GM10248 (cell line): ENCODE measurements around the gene KAZALD1.

Experiments used
- CTCF ChIA-PET: fragments of 300-600 bp; sonication (Branson Sonifier 250); formaldehyde crosslinking; extraction: SDS; loops from one replicate; lab custom pipeline; 2021; ENCODE audit warnings: antibody characterized with exemption; lab: Yijun Ruan, JAX
- POLR2A ChIA-PET: fragments of 350-650 bp; sonication (Branson Sonifier 250); formaldehyde crosslinking; extraction: SDS; loops from one replicate; lab custom pipeline; 2020; ENCODE audit warnings: antibody characterized with exemption; lab: Yijun Ruan, JAX
- DNase-seq: peaks from one replicate; pipeline ENCODE4 v3.0.0; 2012; ENCODE audit errors: extremely low spot score
- TF ChIP-seq, protein P1 (sequence below): IDR thresholded peaks from 2 replicates; pipeline ENCODE4 v1.5.1; 2012; ENCODE audit warnings: mild to moderate bottlenecking, low read depth; ENCODE audit errors: extremely low read depth, missing control alignments, control extremely low read depth

KAZALD1 gene

DNA sequence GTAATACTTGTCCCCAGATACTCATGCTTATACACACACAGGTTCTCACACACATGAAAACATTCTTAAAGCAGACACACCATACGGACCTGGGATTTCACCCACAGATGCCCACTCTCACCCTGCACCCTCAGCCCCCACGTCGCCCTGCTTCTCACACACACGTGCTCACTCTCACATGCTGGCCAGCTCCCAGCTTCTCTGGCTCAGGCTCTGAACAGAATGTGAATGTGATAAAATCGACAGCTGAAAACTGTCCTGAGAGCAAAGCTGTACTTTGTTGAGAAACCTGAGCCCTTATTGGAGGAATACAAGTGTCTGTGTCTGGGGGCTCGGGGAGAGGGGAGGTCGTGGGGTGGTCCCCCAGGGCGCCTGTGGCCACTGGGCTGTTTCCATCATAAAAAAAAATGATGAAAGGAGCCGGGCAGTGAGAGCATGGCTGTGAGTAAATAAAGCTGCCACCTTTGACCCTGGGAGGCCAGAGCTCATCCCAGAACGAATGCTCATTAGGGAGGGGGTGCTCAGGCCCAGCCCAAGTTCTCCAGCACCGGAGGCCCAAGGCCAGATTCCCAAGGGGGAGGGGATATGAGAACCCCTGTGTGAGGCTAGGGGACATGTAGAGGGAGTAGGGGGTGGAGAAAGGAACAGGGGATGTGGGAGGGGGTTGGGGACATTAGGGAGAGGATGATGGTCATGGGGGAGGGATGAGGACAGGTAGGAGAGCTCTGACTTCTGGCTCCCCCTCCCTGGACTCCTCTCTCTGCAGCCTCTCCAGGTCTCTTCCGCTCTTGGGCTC is 51.2 kb downstream of the KAZALD1 start:
- CTCF ChIA-PET, result interaction anchor here (1.5 to 2.1 kb wide), 3 partner anchors 10 to 29 kb away, joined by 4 to 9 read pairs (median 9); no protein-coding TSS in a partner anchor
- TF ChIP-seq, protein P1, sequence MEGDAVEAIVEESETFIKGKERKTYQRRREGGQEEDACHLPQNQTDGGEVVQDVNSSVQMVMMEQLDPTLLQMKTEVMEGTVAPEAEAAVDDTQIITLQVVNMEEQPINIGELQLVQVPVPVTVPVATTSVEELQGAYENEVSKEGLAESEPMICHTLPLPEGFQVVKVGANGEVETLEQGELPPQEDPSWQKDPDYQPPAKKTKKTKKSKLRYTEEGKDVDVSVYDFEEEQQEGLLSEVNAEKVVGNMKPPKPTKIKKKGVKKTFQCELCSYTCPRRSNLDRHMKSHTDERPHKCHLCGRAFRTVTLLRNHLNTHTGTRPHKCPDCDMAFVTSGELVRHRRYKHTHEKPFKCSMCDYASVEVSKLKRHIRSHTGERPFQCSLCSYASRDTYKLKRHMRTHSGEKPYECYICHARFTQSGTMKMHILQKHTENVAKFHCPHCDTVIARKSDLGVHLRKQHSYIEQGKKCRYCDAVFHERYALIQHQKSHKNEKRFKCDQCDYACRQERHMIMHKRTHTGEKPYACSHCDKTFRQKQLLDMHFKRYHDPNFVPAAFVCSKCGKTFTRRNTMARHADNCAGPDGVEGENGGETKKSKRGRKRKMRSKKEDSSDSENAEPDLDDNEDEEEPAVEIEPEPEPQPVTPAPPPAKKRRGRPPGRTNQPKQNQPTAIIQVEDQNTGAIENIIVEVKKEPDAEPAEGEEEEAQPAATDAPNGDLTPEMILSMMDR, result no peak
- POLR2A ChIA-PET, result no interaction called here
- no peak for DNase-seq

DNA sequence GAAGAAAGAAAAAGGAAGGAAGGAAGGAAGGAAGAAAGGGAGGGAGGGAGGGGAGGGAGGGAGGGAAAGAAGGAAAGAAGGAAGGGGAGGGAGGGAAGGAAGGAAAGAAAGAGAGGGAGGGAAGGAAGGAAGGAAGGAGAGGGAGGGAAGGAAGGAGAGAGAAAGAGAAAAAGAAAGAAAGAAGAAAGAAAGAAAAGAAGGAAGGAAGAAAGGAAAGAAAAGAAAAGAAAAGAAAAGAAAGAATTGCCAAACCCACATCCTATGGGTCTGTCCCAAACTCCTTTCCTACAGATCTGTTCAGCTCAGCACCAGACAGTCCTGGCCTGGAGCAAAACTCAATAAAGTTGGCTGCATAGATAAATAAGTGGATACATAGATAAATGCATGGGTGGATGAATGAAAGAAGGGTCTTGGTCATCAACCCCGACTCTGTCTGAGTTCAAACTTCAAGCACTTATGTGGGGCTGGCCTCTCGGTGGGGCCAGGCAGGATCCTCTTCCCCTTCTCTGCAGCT is 52.2 kb downstream of the KAZALD1 start:
- ChIA-PET CTCF (interaction anchor here (1.5 to 2.1 kb wide), 3 partner anchors 11 to 28 kb away, joined by 4 to 9 read pairs (median 9); no protein-coding TSS in a partner anchor), POLR2A (no interaction called here)
- TF ChIP-seq, protein P1, result no peak
- no peak for DNase-seq

DNA sequence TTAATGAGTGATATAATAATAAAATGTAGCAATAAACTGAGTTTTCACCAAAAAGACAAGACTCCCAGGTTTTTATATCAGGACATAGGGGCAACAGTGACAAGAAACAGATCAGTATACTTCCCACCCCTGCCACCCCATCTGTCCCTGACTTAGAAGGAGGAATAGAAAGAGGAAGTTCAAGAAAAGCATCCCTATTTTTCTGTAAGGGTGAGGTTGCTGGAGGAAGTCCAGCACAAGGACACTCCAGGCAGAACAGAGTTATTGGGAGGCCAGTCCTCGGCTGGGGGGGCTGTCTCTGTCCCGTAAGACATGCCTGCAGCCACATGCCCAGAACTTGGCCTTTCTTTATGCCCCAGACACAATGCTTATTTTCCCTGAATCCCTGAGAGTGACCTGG is 52.9 kb downstream of the KAZALD1 start:
- no peak for DNase-seq
- TF ChIP-seq, protein P1, result no peak
- CTCF ChIA-PET, result interaction anchor here (2.0 kb wide), 1 partner anchor 27 kb away, joined by 9 read pairs; no protein-coding TSS in a partner anchor
- POLR2A ChIA-PET, result no interaction called here
